Spinal cord (tissue), 10 donors: Measurements from ENCODE around the gene GPR39. TPM values are rescaled to one million over a fixed set of nuclear protein-coding genes. Genes with fewer than 3 reads are reported as not detected.
"Not testable (repeated sequence)": the region's sequence is repeated elsewhere in the genome, so short reads cannot be mapped to it uniquely, and the experiment has no call there.

Source experiments
- DNase-seq, 6 donors: peaks; one replicate each; pipeline versions ENCODE4 v3.0.0 to v3.0.0-alpha.2; 2013 to 2015; ENCODE audit warnings: low spot score in 6 of 6, low read depth in 4 of 6
- H3K27ac ChIP-seq: one replicate; pipeline ENCODE4 v1.5.1; 2013; ENCODE audit warnings: low read depth, low read length, control low read depth
- H3K27me3 ChIP-seq: one replicate; pipeline ENCODE4 v1.6.1; 2013; ENCODE audit warnings: low read length; ENCODE audit not compliant: control insufficient read depth, insufficient read depth
- H3K36me3 ChIP-seq: one replicate; pipeline ENCODE4 v1.6.1; 2013; ENCODE audit warnings: low read length; ENCODE audit not compliant: control insufficient read depth, insufficient read depth
- H3K4me1 ChIP-seq: one replicate; pipeline ENCODE4 v1.6.1; 2013; ENCODE audit warnings: low read length; ENCODE audit not compliant: control insufficient read depth, insufficient read depth
- H3K4me3 ChIP-seq: one replicate; pipeline ENCODE4 v1.5.1; 2013; ENCODE audit warnings: low read depth, low read length, control low read depth
- H3K9me3 ChIP-seq: one replicate; pipeline ENCODE4 v1.6.1; 2013; ENCODE audit warnings: low read length; ENCODE audit not compliant: control insufficient read depth, insufficient read depth
- WGBS: methylation state at CpG from one replicate; pipeline ENCODE4 v1.1.5; 2013; ENCODE audit warnings: missing lambda C conversion rate; ENCODE audit not compliant: insufficient coverage; 5-methylcytosine and 5-hydroxymethylcytosine counted together
- polyA plus RNA-seq, 2 donors: library from polyadenylated mRNA; unstranded; fragments of 120-200 nt; gene quantifications; one replicate each; pipeline ENCODE4 v1.2.1, GENCODE V29; 2013; ENCODE audit not compliant: insufficient read length in 2 of 2
- total RNA-seq, 2 donors: library from RNA; depleted of rRNA in 1 of 2; stranded (reverse); fragments of 120-200 nt in 1 of 2; fragments of >200 nt in 1 of 2; gene quantifications; one replicate each; pipeline versions ENCODE4 v1.2.3 to v1.2.4, GENCODE V29; 2013 to 2014
- donor health status: healthy.

GPR39 gene
- total and polyA plus RNA-seq, 4 donors: 0.72 to 1.4 (median 1.1) TPM

- Histone ChIP-seq H3K9me3 (no peaks in the 10 kb centered on the region), H3K4me1 (peaks cover 3% of the 10 kb centered on the region), H3K36me3 (no peaks in the 10 kb centered on the region), H3K27ac (no peak overlapping the region), H3K4me3 (no peak overlapping the region), H3K27me3 (no peaks in the 10 kb centered on the region)
- no peak for DNase-seq
Measured at GRCh38 chr2:132497591-132497990, 81.0 kb downstream of the GPR39 start.

- Histone ChIP-seq H3K9me3 (no peaks in the 10 kb centered on the region), H3K4me3 (no peak overlapping the region), H3K27me3 (no peaks in the 10 kb centered on the region), H3K4me1 (no peaks in the 10 kb centered on the region), H3K36me3 (no peaks in the 10 kb centered on the region), H3K27ac (no peak overlapping the region)
- WGBS: 63% methylated on average over 1 of the region's 1 CpG
- no peak for DNase-seq
Measured at GRCh38 chr2:132503701-132504100, 87.1 kb downstream of the GPR39 start.

- H3K36me3 ChIP-seq: no peaks in the 10 kb centered on the region
- no peaks in the 10 kb centered on the region for H3K27me3 ChIP-seq
- no peak overlapping the region for H3K4me3 ChIP-seq
- no peaks in the 10 kb centered on the region for H3K4me1 ChIP-seq
- WGBS: no CpG with 5 or more reads among the region's 2 CpGs
- no peaks in the 10 kb centered on the region for H3K9me3 ChIP-seq
- DNase-seq: no peak
- H3K27ac ChIP-seq: no peak overlapping the region
Measured at GRCh38 chr2:132515010-132515409, 98.4 kb downstream of the GPR39 start.

GRCh38 chr2:132517386-132517785 is 100.8 kb downstream of the GPR39 start:
- H3K27me3 ChIP-seq: no peaks in the 10 kb centered on the region
- no peak for DNase-seq
- no peak overlapping the region for H3K4me3 ChIP-seq
- no peaks in the 10 kb centered on the region for H3K4me1 ChIP-seq
- H3K27ac ChIP-seq: no peak overlapping the region
- no CpG with 5 or more reads among the region's 1 CpG for WGBS
- H3K36me3 ChIP-seq: no peaks in the 10 kb centered on the region
- no peaks in the 10 kb centered on the region for H3K9me3 ChIP-seq

GRCh38 chr2:132518302-132518701 is 101.7 kb downstream of the GPR39 start:
- WGBS: no CpG with 5 or more reads among the region's 4 CpGs
- DNase-seq: peak in 1 of 6 donors; percentile 49
- no peak overlapping the region for H3K4me3 ChIP-seq

GRCh38 chr2:132519566-132519965 is 103.0 kb downstream of the GPR39 start:
- WGBS: 77% methylated on average over 1 of the region's 3 CpGs
- no peaks in the 10 kb centered on the region for H3K9me3 ChIP-seq
- H3K36me3 ChIP-seq: no peaks in the 10 kb centered on the region
- no peaks in the 10 kb centered on the region for H3K4me1 ChIP-seq
- H3K4me3 ChIP-seq: no peak overlapping the region
- no peak overlapping the region for H3K27ac ChIP-seq
- no peaks in the 10 kb centered on the region for H3K27me3 ChIP-seq
- no peak for DNase-seq

More at GRCh38 chr2:132518302-132518701, 101.7 kb downstream of the GPR39 start:
- Histone ChIP-seq H3K27ac (no peak overlapping the region), H3K27me3 (no peaks in the 10 kb centered on the region), H3K9me3 (no peaks in the 10 kb centered on the region), H3K36me3 (no peaks in the 10 kb centered on the region), H3K4me1 (no peaks in the 10 kb centered on the region)

- no peaks in the 10 kb centered on the region for H3K9me3 ChIP-seq
- no peaks in the 10 kb centered on the region for H3K27me3 ChIP-seq
- no CpG with 5 or more reads among the region's 3 CpGs for WGBS
- no peak overlapping the region for H3K4me3 ChIP-seq
- no peak overlapping the region for H3K27ac ChIP-seq
- no peaks in the 10 kb centered on the region for H3K36me3 ChIP-seq
- no peaks in the 10 kb centered on the region for H3K4me1 ChIP-seq
- DNase-seq: peak in 1 of 6 donors; percentile 27
Measured at GRCh38 chr2:132521341-132521740, 104.7 kb downstream of the GPR39 start.

GRCh38 chr2:132522901-132523300 is 106.3 kb downstream of the GPR39 start:
- DNase-seq: no peak
- Histone ChIP-seq H3K4me3 (no peak overlapping the region), H3K9me3 (no peaks in the 10 kb centered on the region), H3K27ac (no peak overlapping the region), H3K27me3 (no peaks in the 10 kb centered on the region), H3K4me1 (no peaks in the 10 kb centered on the region), H3K36me3 (no peaks in the 10 kb centered on the region)
- no CpG with 5 or more reads among the region's 4 CpGs for WGBS

GRCh38 chr2:132537061-132537460 is 120.5 kb downstream of the GPR39 start:
- WGBS: no CpG with 5 or more reads among the region's 1 CpG
- not testable (repeated sequence) for DNase-seq, H3K27me3 ChIP-seq, H3K4me1 ChIP-seq, H3K36me3 ChIP-seq, H3K4me3 ChIP-seq, H3K27ac ChIP-seq, H3K9me3 ChIP-seq

GRCh38 chr2:132538331-132538855 is 121.8 kb downstream of the GPR39 start:
- WGBS: 48% methylated on average over 4 of the region's 4 CpGs
- Histone ChIP-seq H3K4me1 (no peaks in the 10 kb centered on the region), H3K9me3 (peaks cover 3% of the 10 kb centered on the region)

More at GRCh38 chr2:132538331-132538855, 121.8 kb downstream of the GPR39 start:
- peak in 1 of 6 donors; percentile 11 for DNase-seq
- H3K27ac ChIP-seq: no peak overlapping the region
- no peaks in the 10 kb centered on the region for H3K36me3 ChIP-seq
- H3K27me3 ChIP-seq: no peaks in the 10 kb centered on the region
- H3K4me3 ChIP-seq: no peak overlapping the region
